Measurements from ENCODE around the gene RAB34. TPM values are rescaled to one million over a fixed set of nuclear protein-coding genes. Genes with fewer than 3 reads are reported as not detected.
A peak's percentile ranks its signal among the peaks of the same experiment; 100 is the strongest.

The RAB34 gene
- total RNA-seq, 1 donor from 2014 or later: 63.5 TPM

GRCh38 chr17:28760601-28761562, 43.2 kb upstream of the RAB34 start:
- no peak for TF ChIP-seq CTCF (IDR thresholded peaks at IDR 0.05)
- intact Hi-C loops (cut with DNase I): loop anchor here (10.0 kb wide), 1 partner anchor 154 kb away; no protein-coding TSS in a partner anchor
- ATAC-seq (peak; percentile 78), DNase-seq (peak; percentile 89)
- H3K27me3 ChIP-seq: no peaks in the 10 kb centered on the region
- no peak overlapping the region for H3K4me3 ChIP-seq
- peak overlapping the region; percentile 3 for H3K27ac ChIP-seq
- H3K36me3 ChIP-seq: peaks cover 38% of the 10 kb centered on the region
- H3K9me3 ChIP-seq: no peaks in the 10 kb centered on the region
- H3K4me1 ChIP-seq: peaks cover 21% of the 10 kb centered on the region

- Histone ChIP-seq H3K36me3 (peaks cover 27% of the 10 kb centered on the region), H3K9me3 (no peaks in the 10 kb centered on the region), H3K4me1 (peaks cover 21% of the 10 kb centered on the region), H3K4me3 (no peak overlapping the region), H3K27ac (no peak overlapping the region), H3K27me3 (no peaks in the 10 kb centered on the region)
- no peak for DNase-seq
- TF ChIP-seq CTCF (IDR thresholded peaks at IDR 0.05): no peak
- intact Hi-C loops (cut with DNase I): no loop called here
- no peak for ATAC-seq
These were observed 41.7 kb upstream of the RAB34 start for GRCh38 chr17:28759256-28759865.

- no peak overlapping the region for H3K4me3 ChIP-seq
- no peaks in the 10 kb centered on the region for H3K27me3 ChIP-seq
- H3K4me1 ChIP-seq: peaks cover 19% of the 10 kb centered on the region
- DNase-seq: peak; percentile 64
- no peak for TF ChIP-seq CTCF (IDR thresholded peaks at IDR 0.05)
- intact Hi-C loops (cut with DNase I): no loop called here
- H3K27ac ChIP-seq: no peak overlapping the region
- no peak for ATAC-seq
- H3K36me3 ChIP-seq: peaks cover 27% of the 10 kb centered on the region
- H3K9me3 ChIP-seq: no peaks in the 10 kb centered on the region
These were observed 40.9 kb upstream of the RAB34 start for GRCh38 chr17:28758411-28759121.

- H3K36me3 ChIP-seq: peaks cover 27% of the 10 kb centered on the region
- intact Hi-C loops (cut with DNase I): no loop called here
These were observed 38.6 kb upstream of the RAB34 start for GRCh38 chr17:28756049-28756804.

More at GRCh38 chr17:28756049-28756804, 38.6 kb upstream of the RAB34 start:
- H3K9me3 ChIP-seq: no peaks in the 10 kb centered on the region
- H3K27ac ChIP-seq: no peak overlapping the region
- DNase-seq (peak; percentile 28), ATAC-seq (no peak)
- TF ChIP-seq CTCF (IDR thresholded peaks at IDR 0.05): no peak
- H3K4me1 ChIP-seq: peaks cover 12% of the 10 kb centered on the region
- no peaks in the 10 kb centered on the region for H3K27me3 ChIP-seq
- no peak overlapping the region for H3K4me3 ChIP-seq
